CD14-positive monocyte (primary cell): ENCODE results near the gene CDC45. TPM values are rescaled to one million over a fixed set of nuclear protein-coding genes. Genes with fewer than 3 reads are reported as not detected.
"Not testable (repeated sequence)": the region's sequence is repeated elsewhere in the genome, so short reads cannot be mapped to it uniquely, and the experiment has no call there.

Source experiments
- DNase-seq, 3 donors: peaks; one replicate each; pipeline ENCODE4 v3.0.0-alpha.2; 2011 to 2022
- H2AFZ ChIP-seq: 2 replicates; pipeline ENCODE4 v1.6.0; 2012; ENCODE audit warnings: mild to moderate bottlenecking, low read depth, low read length, inconsistent platforms; ENCODE audit not compliant: insufficient read depth, poor library complexity, severe bottlenecking
- H3K27ac ChIP-seq, 2 donors: 1 replicate in 1 of 2; 2 replicates in 1 of 2; pipeline ENCODE4 v1.5.1; 2012 to 2013; ENCODE audit warnings: low read length in 2 of 2, control low read depth in 1 of 2, inconsistent platforms in 1 of 2, low read depth in 1 of 2, mild to moderate bottlenecking in 1 of 2
- H3K27me3 ChIP-seq, 2 donors: one replicate each; pipeline versions ENCODE4 v1.6.0 to v1.6.1; 2011 to 2013; ENCODE audit warnings: low read length in 2 of 2; ENCODE audit not compliant: control insufficient read depth in 2 of 2, insufficient read depth in 2 of 2
- H3K36me3 ChIP-seq, 2 donors: replicated peaks in 1 of 2; 1 replicate in 1 of 2; 2 replicates in 1 of 2; pipeline versions ENCODE4 v1.5.1 to v1.6.1; 2012 to 2013; ENCODE audit warnings: low read length in 2 of 2, control low read depth in 1 of 2, inconsistent platforms in 1 of 2, mild to moderate bottlenecking in 1 of 2; ENCODE audit not compliant: insufficient read depth in 2 of 2, control insufficient read depth in 1 of 2
- H3K4me1 ChIP-seq, 2 donors: 1 replicate in 1 of 2; 2 replicates in 1 of 2; pipeline versions ENCODE4 v1.5.1 to v1.6.1; 2012 to 2013; ENCODE audit warnings: low read length in 2 of 2, control low read depth in 1 of 2, inconsistent platforms in 1 of 2, mild to moderate bottlenecking in 1 of 2, moderate library complexity in 1 of 2; ENCODE audit not compliant: insufficient read depth in 2 of 2, control insufficient read depth in 1 of 2
- H3K4me2 ChIP-seq: replicated peaks from 2 replicates; pipeline ENCODE3; 2012; ENCODE audit warnings: low read length, moderate library complexity, mild to moderate bottlenecking; ENCODE audit not compliant: poor library complexity, severe bottlenecking; ENCODE audit errors: extremely low read depth
- H3K4me3 ChIP-seq, 3 experiments: fragments of 200-600 bp in 1 of 3; sonication (generic) in 1 of 3; replicated peaks in 1 of 3; 1 replicate in 2 of 3; 2 replicates in 1 of 3; pipeline ENCODE4 v1.5.1; 2011 to 2013; ENCODE audit warnings: low read length in 3 of 3, mild to moderate bottlenecking in 3 of 3, control low read depth in 2 of 3, low read depth in 2 of 3, inconsistent platforms in 1 of 3, moderate library complexity in 1 of 3
- H3K79me2 ChIP-seq: 2 replicates; pipeline ENCODE4 v1.6.0; 2012; ENCODE audit warnings: mild to moderate bottlenecking, control low read depth, inconsistent platforms, low read length, moderate library complexity; ENCODE audit not compliant: insufficient read depth
- H3K9ac ChIP-seq: 2 replicates; pipeline ENCODE4 v1.6.0; 2017; ENCODE audit warnings: low read length, mild to moderate bottlenecking; ENCODE audit not compliant: insufficient read depth, poor library complexity, severe bottlenecking
- H3K9me3 ChIP-seq, 2 donors: replicated peaks in 1 of 2; 1 replicate in 1 of 2; 2 replicates in 1 of 2; pipeline versions ENCODE4 v1.5.1 to v1.6.1; 2012 to 2013; ENCODE audit warnings: low read length in 2 of 2, control low read depth in 1 of 2; ENCODE audit not compliant: control insufficient read depth in 1 of 2, insufficient read depth in 1 of 2
- H4K20me1 ChIP-seq: 2 replicates; pipeline ENCODE4 v1.6.0; 2012; ENCODE audit warnings: mild to moderate bottlenecking, low read length, control low read depth, moderate library complexity; ENCODE audit not compliant: insufficient read depth
- H3K27ac Mint-ChIP-seq, 7 donors: one replicate each; pipeline ENCODE4 v1.8.0; 2020; ENCODE audit warnings: mild to moderate bottlenecking in 7 of 7, mixed read lengths in 7 of 7, moderate library complexity in 6 of 7, inconsistent platforms in 2 of 7
- H3K27me3 Mint-ChIP-seq, 3 donors: one replicate each; pipeline ENCODE4 v1.8.0; 2021 to 2022; ENCODE audit warnings: low read depth in 3 of 3, mild to moderate bottlenecking in 3 of 3, mixed read lengths in 3 of 3, moderate library complexity in 3 of 3, inconsistent platforms in 1 of 3
- H3K36me3 Mint-ChIP-seq, 2 donors: one replicate each; pipeline ENCODE4 v1.8.0; 2020; ENCODE audit warnings: mixed read lengths in 2 of 2, inconsistent platforms in 1 of 2, mild to moderate bottlenecking in 1 of 2
- H3K4me1 Mint-ChIP-seq: one replicate; pipeline ENCODE4 v1.8.0; 2020; ENCODE audit warnings: mild to moderate bottlenecking, mixed read lengths
- H3K4me3 Mint-ChIP-seq, 2 donors: one replicate each; pipeline ENCODE4 v1.8.0; 2020; ENCODE audit warnings: mild to moderate bottlenecking in 2 of 2, mixed read lengths in 2 of 2, moderate library complexity in 1 of 2
- H3K9me3 Mint-ChIP-seq, 7 donors: one replicate each; pipeline ENCODE4 v1.8.0; 2020 to 2022; ENCODE audit warnings: mixed read lengths in 7 of 7, mild to moderate bottlenecking in 6 of 7, moderate library complexity in 6 of 7, inconsistent platforms in 2 of 7
- CTCF ChIP-seq: fragments of 200-600 bp; IDR thresholded peaks from one replicate; pipeline ENCODE4 v1.8.0; 2022; ENCODE audit warnings: antibody characterized with exemption, mild to moderate bottlenecking
- WGBS: methylation state at CpG from one replicate; pipeline ENCODE4 v1.1.5; 2013; ENCODE audit warnings: missing lambda C conversion rate; ENCODE audit not compliant: insufficient coverage; 5-methylcytosine and 5-hydroxymethylcytosine counted together
- intact Hi-C, 2 donors: fragments of 100-400 bp; cut with micrococcal nuclease; formaldehyde crosslinking; loops; one replicate each; pipeline versions ENCODE4 v1.15.0 to v1.15.1; 2023
- polyA plus RNA-seq, 3 donors: library from polyadenylated mRNA; depleted of rRNA in 1 of 3; unstranded in 2 of 3; stranded (reverse) in 1 of 3; fragments of 300-500 nt in 2 of 3; fragments of >200 nt in 1 of 3; fragmentation: Illumina TruSeq in 2 of 3; gene quantifications; 1 replicate in 2 of 3; 2 replicates in 1 of 3; pipeline ENCODE4 v1.2.3, GENCODE V29; 2012 to 2021

Gene CDC45
- polyA plus RNA-seq, 3 donors, result 0.04 TPM; not detected in 2

- no peak overlapping the region for H2AFZ ChIP-seq
- no peak overlapping the region for H3K4me3 Mint-ChIP-seq
- no peak overlapping the region for H3K9ac ChIP-seq
- H3K4me2 ChIP-seq, result no peak overlapping the region
- H3K4me3 ChIP-seq, result no peak overlapping the region
- H3K36me3 Mint-ChIP-seq, result no peaks in the 10 kb centered on the region
- intact Hi-C loops, result no loop called here
- H3K4me1 Mint-ChIP-seq, result peaks cover 8% of the 10 kb centered on the region
- no peaks in the 10 kb centered on the region for H4K20me1 ChIP-seq
- DNase-seq, result no peak
- peaks cover 4 to 13% (median 9%) of the 10 kb centered on the region in 3 donors for H3K27me3 Mint-ChIP-seq
- no peaks in the 10 kb centered on the region for H3K36me3 ChIP-seq
- no peak for TF ChIP-seq CTCF
- no peak overlapping the region for H3K27ac Mint-ChIP-seq
- H3K9me3 Mint-ChIP-seq, result peaks cover 0 to 4% (median 0%) of the 10 kb centered on the region in 7 donors
- H3K9me3 ChIP-seq, result no peaks in the 10 kb centered on the region
- no peak overlapping the region for H3K27ac ChIP-seq
- no peaks in the 10 kb centered on the region for H3K79me2 ChIP-seq
- H3K4me1 ChIP-seq, result no peaks in the 10 kb centered on the region
- 33% methylated on average over 3 of the region's 6 CpGs for WGBS
- H3K27me3 ChIP-seq, result no peaks in the 10 kb centered on the region
Measured at GRCh38 chr22:19546680-19547079, 67.0 kb downstream of the CDC45 start.

GRCh38 chr22:19547620-19548019 lies 67.9 kb downstream of the CDC45 start:
- no peak overlapping the region for H3K27ac Mint-ChIP-seq

DNA sequence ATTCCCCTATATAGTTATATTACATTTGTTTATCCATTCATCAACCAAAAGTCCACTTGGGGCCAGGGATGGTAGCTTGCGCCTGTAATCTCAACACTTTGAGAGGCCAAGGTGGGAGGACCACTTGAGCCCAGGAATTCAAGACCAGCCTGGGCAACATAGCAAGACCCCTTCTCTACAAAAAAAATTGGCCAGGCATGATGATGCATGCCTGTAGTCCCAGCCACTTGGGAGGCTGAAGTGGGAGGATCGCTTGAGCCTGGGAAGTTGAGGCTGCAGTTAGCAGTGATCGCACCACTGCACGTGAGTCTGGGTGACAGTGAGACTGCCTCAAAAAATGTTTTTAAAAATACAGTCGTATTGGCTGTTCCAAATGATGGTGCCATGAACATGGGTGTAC lies 68.7 kb downstream of the CDC45 start:
- H3K36me3 ChIP-seq, H3K36me3 Mint-ChIP-seq, intact Hi-C loops, DNase-seq, H4K20me1 ChIP-seq, H3K27ac ChIP-seq, H3K4me3 Mint-ChIP-seq, H3K27me3 Mint-ChIP-seq, H2AFZ ChIP-seq, H3K4me1 ChIP-seq, H3K4me3 ChIP-seq, H3K4me2 ChIP-seq, H3K79me2 ChIP-seq, H3K4me1 Mint-ChIP-seq, H3K27me3 ChIP-seq, H3K9ac ChIP-seq, H3K9me3 ChIP-seq, H3K27ac Mint-ChIP-seq: not testable (repeated sequence)
- WGBS, result 96% methylated on average over 4 of the region's 5 CpGs
- peaks cover 0 to 10% (median 7%) of the 10 kb centered on the region in 7 donors for H3K9me3 Mint-ChIP-seq

More at GRCh38 chr22:19547620-19548019, 67.9 kb downstream of the CDC45 start:
- Mint-ChIP-seq H3K4me1 (peaks cover 8% of the 10 kb centered on the region), H3K27me3 (peaks cover 8 to 13% (median 9%) of the 10 kb centered on the region in 3 donors), H3K36me3 (no peaks in the 10 kb centered on the region), H3K9me3 (peaks cover 0 to 4% (median 0%) of the 10 kb centered on the region in 7 donors), H3K4me3 (no peak overlapping the region)
- Histone ChIP-seq H3K27ac (no peak overlapping the region), H3K4me3 (no peak overlapping the region), H3K36me3 (no peaks in the 10 kb centered on the region), H2AFZ (no peak overlapping the region), H3K9ac (no peak overlapping the region), H3K4me1 (no peaks in the 10 kb centered on the region), H3K79me2 (no peaks in the 10 kb centered on the region), H3K4me2 (no peak overlapping the region), H3K9me3 (no peaks in the 10 kb centered on the region), H4K20me1 (no peaks in the 10 kb centered on the region), H3K27me3 (no peaks in the 10 kb centered on the region)
- TF ChIP-seq CTCF, result no peak
- DNase-seq, result no peak
- intact Hi-C loops, result no loop called here
- WGBS, result no CpG with 5 or more reads among the region's 8 CpGs
